ENCODE data around the gene SOD3.

DNA sequence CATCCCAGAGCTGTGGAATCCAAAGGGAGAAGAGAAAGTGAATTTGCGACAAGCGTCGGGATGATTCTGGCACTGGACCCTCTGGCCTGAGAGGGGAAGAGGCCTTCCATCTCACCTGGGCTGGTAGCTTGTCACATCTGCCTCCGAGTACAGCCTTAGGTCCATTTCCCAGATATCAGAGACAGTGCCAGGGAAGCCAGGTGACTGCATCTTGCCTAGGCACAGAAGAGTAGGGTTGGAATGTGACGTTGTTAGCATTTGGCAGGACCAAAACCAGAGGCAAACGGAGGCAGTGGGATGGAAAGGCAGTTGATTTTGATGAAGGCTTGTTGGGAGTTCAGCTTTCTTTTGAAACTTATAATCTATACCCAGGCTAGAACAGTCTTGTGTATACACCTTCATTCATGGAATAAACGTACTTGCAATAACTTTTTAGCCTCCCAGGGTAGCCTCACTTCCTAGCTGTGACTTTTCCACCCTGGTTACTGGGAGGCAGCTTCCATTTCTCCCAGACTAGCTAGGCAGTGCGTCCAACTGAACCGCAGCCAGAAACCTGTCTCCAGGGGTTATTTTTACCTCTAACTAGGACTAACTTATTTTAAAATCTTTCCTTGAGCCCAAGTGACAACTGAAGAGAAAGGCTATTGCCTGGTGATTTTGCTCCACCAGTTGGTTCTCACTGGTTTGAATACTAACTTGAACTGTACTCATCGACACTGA, 5.9 kb downstream of the SOD3 start:
- TF ChIP-seq CTCF (IDR thresholded peaks at IDR 0.05; ENCODE audit: low read depth, low read length, missing input control) (no peak), REST (IDR thresholded peaks at IDR 0.05) (no peak), GABPA (IDR thresholded peaks at IDR 0.05 in 1 of 2, conservative IDR thresholded peaks at IDR 0.05 in 1 of 2) (no peak), TAF1 (conservative IDR thresholded peaks at IDR 0.05) (no peak), RAD21 (IDR thresholded peaks at IDR 0.05) (no peak), SP1 (IDR thresholded peaks at IDR 0.05) (no peak)
